Keratinocyte (primary cell): ENCODE measurements around the gene ALG14. TPM values are rescaled to one million over a fixed set of nuclear protein-coding genes. Genes with fewer than 3 reads are reported as not detected.

Experiments used
- DNase-seq: peaks from one replicate; pipeline ENCODE4 v3.0.0-alpha.2; 2011; ENCODE audit warnings: low read depth, missing footprints, low spot score
- FAIRE-seq: peaks from 2 replicates; lab custom pipeline; 2011; peaks lifted over from hg19 to GRCh38; lab: Jason Lieb, UNC
- H2AFZ ChIP-seq: 2 replicates; pipeline ENCODE4 v1.6.0; 2012; ENCODE audit warnings: low read length, control low read depth, inconsistent platforms; ENCODE audit not compliant: control insufficient read depth
- H3K27ac ChIP-seq: 2 replicates; pipeline ENCODE4 v1.5.1; 2011; ENCODE audit warnings: low read length; ENCODE audit not compliant: control insufficient read depth, insufficient read depth
- H3K27me3 ChIP-seq: 3 replicates; pipeline ENCODE4 v1.6.0; 2011; ENCODE audit warnings: low read length; ENCODE audit not compliant: control insufficient read depth, insufficient read depth; ENCODE audit errors: extremely low read depth
- H3K36me3 ChIP-seq, 2 experiments: 2 replicates in 1 of 2; 3 replicates in 1 of 2; pipeline ENCODE4 v1.5.1; 2011; ENCODE audit warnings: low read length in 2 of 2, mild to moderate bottlenecking in 1 of 2; ENCODE audit not compliant: control insufficient read depth in 2 of 2, insufficient read depth in 2 of 2; ENCODE audit errors: extremely low read depth in 1 of 2
- H3K4me1 ChIP-seq: 3 replicates; pipeline ENCODE4 v1.5.1; 2011; ENCODE audit warnings: low read length; ENCODE audit not compliant: control insufficient read depth, insufficient read depth; ENCODE audit errors: extremely low read depth
- H3K4me2 ChIP-seq: 3 replicates; pipeline ENCODE4 v1.6.0; 2011; ENCODE audit warnings: low read depth, low read length; ENCODE audit not compliant: control insufficient read depth, insufficient read depth; ENCODE audit errors: extremely low read depth
- H3K4me3 ChIP-seq, 3 experiments: fragments of 200-600 bp in 1 of 3; sonication (generic) in 1 of 3; 2 replicates in 2 of 3; 3 replicates in 1 of 3; pipeline ENCODE4 v1.5.1; 2011 to 2016; ENCODE audit warnings: low read length in 3 of 3, mild to moderate bottlenecking in 3 of 3, control low read depth in 2 of 3, inconsistent platforms in 1 of 3, low read depth in 1 of 3, mixed read lengths in 1 of 3, mixed run types in 1 of 3, moderate library complexity in 1 of 3; ENCODE audit not compliant: control insufficient read depth in 2 of 3, insufficient read depth in 2 of 3; ENCODE audit errors: extremely low read depth in 1 of 3
- H3K79me2 ChIP-seq: 2 replicates; pipeline ENCODE4 v1.6.0; 2012; ENCODE audit warnings: low read length; ENCODE audit not compliant: control insufficient read depth, insufficient read depth
- H3K9ac ChIP-seq: 3 replicates; pipeline ENCODE4 v1.6.0; 2011; ENCODE audit warnings: low read length; ENCODE audit not compliant: control insufficient read depth, insufficient read depth; ENCODE audit errors: extremely low read depth
- H3K9me1 ChIP-seq: 3 replicates; pipeline ENCODE4 v1.6.0; 2011; ENCODE audit warnings: low read length; ENCODE audit not compliant: control insufficient read depth, insufficient read depth; ENCODE audit errors: extremely low read depth
- H3K9me3 ChIP-seq: 2 replicates; pipeline ENCODE4 v1.5.1; 2012; ENCODE audit warnings: low read depth, low read length; ENCODE audit not compliant: control insufficient read depth
- H4K20me1 ChIP-seq: 3 replicates; pipeline ENCODE4 v1.6.0; 2011; ENCODE audit warnings: low read length; ENCODE audit not compliant: control insufficient read depth, insufficient read depth; ENCODE audit errors: extremely low read depth
- EZH2 ChIP-seq: IDR thresholded peaks from one replicate; pipeline ENCODE4 v1.6.1; 2012; ENCODE audit warnings: inconsistent platforms, mild to moderate bottlenecking, low read length, moderate library complexity
- dilution Hi-C: fragments of 300-500 bp; cut with MboI; formaldehyde crosslinking; loops from one replicate; pipeline ENCODE4 v1.7.0; 2020; ENCODE audit warnings: low sequenced_read_pairs; ENCODE audit not compliant: extremely low pct_ligation_motif_present
- polyA plus RNA-seq, 5 experiments: library from polyadenylated mRNA; depleted of rRNA in 3 of 5; stranded (reverse) in 3 of 5; stranded (forward) in 1 of 5; unstranded in 1 of 5; fragments of >200 nt; gene quantifications; 1 replicate in 1 of 5; 2 replicates in 3 of 5; 3 replicates in 1 of 5; pipeline versions ENCODE4 v1.2.1 to v1.2.3, GENCODE V29; 2011 to 2012; ENCODE audit warnings: missing spikeins in 2 of 5, low read depth in 1 of 5, low replicate concordance in 1 of 5
- TF ChIP-seq, protein P1 (sequence below), 3 experiments: IDR thresholded peaks in 1 of 3; conservative IDR thresholded peaks in 1 of 3; optimal IDR thresholded peaks in 1 of 3; 2 replicates in 2 of 3; 3 replicates in 1 of 3; pipeline versions ENCODE3 to v1.5.1; 2011; ENCODE audit warnings: low read length in 3 of 3, mild to moderate bottlenecking in 3 of 3, moderate library complexity in 2 of 3, control low read depth in 1 of 3, inconsistent platforms in 1 of 3; ENCODE audit not compliant: insufficient read depth in 2 of 3; ENCODE audit errors: extremely low read depth in 1 of 3

ALG14 gene
- polyA plus RNA-seq, 1 donor (not counting 4 experiments of a cell fraction or from before 2014, with no cell fraction given) = 4.6 TPM

DNA sequence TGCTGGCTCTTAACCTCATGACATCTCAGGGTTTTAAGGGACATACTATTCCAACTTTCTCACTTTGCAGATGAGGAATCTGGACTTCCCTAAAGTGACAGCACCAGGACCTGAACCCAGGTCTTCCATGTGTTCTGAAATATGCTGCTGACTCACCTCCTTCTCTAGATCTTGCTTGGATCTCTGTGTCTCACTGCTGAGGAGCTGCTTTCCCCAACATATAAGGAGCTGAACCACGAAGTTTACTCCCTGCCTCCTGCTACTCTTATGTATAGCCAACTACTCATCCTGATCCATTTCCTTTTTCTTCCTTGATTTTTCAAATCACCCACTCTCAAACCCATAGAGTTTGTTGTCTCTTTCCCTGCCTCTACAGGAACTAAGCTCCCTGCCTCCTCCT is 38.2 kb downstream of the ALG14 start:
- FAIRE-seq (peak; percentile 71), DNase-seq (no peak)
- no peaks in the 10 kb centered on the region for H3K36me3 ChIP-seq
- H3K4me3 ChIP-seq = no peak overlapping the region
- no peak overlapping the region for H3K9ac ChIP-seq
- H3K9me1 ChIP-seq = no peaks in the 10 kb centered on the region
- H3K4me2 ChIP-seq = no peak overlapping the region
- TF ChIP-seq EZH2 = no peak
- dilution Hi-C loops = no loop called here
- H4K20me1 ChIP-seq = no peaks in the 10 kb centered on the region
- H3K9me3 ChIP-seq = no peaks in the 10 kb centered on the region
- H3K4me1 ChIP-seq = peaks cover 26% of the 10 kb centered on the region
- H3K27ac ChIP-seq = no peak overlapping the region
- no peak overlapping the region for H2AFZ ChIP-seq
- H3K27me3 ChIP-seq = no peaks in the 10 kb centered on the region
- H3K79me2 ChIP-seq = no peaks in the 10 kb centered on the region

DNA sequence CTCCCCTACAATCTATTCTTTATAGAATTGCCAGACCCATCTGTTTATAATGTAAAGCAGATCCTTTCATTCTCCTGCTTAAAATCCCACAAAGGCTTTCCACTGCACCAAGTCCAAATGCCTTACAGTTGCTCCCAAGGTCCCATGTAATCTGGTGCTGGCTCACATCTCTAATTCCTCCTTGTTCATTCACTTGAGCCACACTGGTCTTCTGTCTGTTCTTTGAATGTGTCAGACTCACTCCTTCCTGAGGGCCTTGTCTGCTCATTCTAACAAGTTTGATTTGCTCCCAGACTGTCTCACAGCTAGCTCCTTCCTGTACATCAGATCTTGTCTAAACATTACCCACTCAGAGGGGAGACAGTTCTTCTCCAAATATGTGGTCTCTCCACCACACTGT is 38.9 kb downstream of the ALG14 start:
- no peaks in the 10 kb centered on the region for H3K36me3 ChIP-seq
- H3K27ac ChIP-seq = no peak overlapping the region
- no peaks in the 10 kb centered on the region for H3K9me1 ChIP-seq
- H2AFZ ChIP-seq = no peak overlapping the region
- TF ChIP-seq, protein P1, sequence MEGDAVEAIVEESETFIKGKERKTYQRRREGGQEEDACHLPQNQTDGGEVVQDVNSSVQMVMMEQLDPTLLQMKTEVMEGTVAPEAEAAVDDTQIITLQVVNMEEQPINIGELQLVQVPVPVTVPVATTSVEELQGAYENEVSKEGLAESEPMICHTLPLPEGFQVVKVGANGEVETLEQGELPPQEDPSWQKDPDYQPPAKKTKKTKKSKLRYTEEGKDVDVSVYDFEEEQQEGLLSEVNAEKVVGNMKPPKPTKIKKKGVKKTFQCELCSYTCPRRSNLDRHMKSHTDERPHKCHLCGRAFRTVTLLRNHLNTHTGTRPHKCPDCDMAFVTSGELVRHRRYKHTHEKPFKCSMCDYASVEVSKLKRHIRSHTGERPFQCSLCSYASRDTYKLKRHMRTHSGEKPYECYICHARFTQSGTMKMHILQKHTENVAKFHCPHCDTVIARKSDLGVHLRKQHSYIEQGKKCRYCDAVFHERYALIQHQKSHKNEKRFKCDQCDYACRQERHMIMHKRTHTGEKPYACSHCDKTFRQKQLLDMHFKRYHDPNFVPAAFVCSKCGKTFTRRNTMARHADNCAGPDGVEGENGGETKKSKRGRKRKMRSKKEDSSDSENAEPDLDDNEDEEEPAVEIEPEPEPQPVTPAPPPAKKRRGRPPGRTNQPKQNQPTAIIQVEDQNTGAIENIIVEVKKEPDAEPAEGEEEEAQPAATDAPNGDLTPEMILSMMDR (optimal IDR thresholded peaks at IDR 0.05 in 1 of 3, IDR thresholded peaks at IDR 0.05 in 1 of 3, conservative IDR thresholded peaks at IDR 0.05 in 1 of 3; ENCODE audit: extremely low read depth in 1 of 3, insufficient read depth in 2 of 3, low read length in 3 of 3) = no peak
- TF ChIP-seq EZH2 = no peak
- no peaks in the 10 kb centered on the region for H4K20me1 ChIP-seq
- H3K4me2 ChIP-seq = no peak overlapping the region
- H3K79me2 ChIP-seq = no peaks in the 10 kb centered on the region
- dilution Hi-C loops = no loop called here
- no peaks in the 10 kb centered on the region for H3K9me3 ChIP-seq
- FAIRE-seq = peak; percentile 58
- no peak overlapping the region for H3K4me3 ChIP-seq
- no peak overlapping the region for H3K9ac ChIP-seq
- no peak for DNase-seq
- H3K27me3 ChIP-seq = no peaks in the 10 kb centered on the region
- H3K4me1 ChIP-seq = peaks cover 20% of the 10 kb centered on the region

DNA sequence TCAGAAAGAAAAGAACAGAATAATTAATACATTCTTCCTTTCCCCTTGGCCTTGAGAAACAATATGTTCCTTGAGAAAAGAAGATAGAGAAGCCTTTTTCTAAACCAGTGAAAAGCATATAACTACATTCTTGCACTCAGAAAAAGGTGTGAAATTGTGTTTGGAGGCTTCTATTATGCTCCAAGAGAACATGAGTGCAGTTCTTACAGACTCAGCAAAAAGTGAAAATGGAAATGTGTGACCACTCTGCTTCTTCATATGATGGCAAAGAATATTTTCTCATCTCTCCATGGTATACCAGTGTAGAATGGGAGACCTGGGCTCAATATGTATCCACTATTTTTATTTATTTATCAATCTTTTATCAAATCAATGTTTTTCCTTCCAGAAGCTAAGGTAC is 43.2 kb downstream of the ALG14 start:
- no peak overlapping the region for H3K4me2 ChIP-seq
- H3K4me3 ChIP-seq = no peak overlapping the region

More for the DNA sequence above, 43.2 kb downstream of the ALG14 start:
- Histone ChIP-seq H3K9me3 (no peaks in the 10 kb centered on the region), H3K79me2 (no peaks in the 10 kb centered on the region), H3K4me1 (no peaks in the 10 kb centered on the region), H3K36me3 (no peaks in the 10 kb centered on the region), H3K27me3 (no peaks in the 10 kb centered on the region), H2AFZ (no peak overlapping the region), H3K27ac (no peak overlapping the region), H4K20me1 (no peaks in the 10 kb centered on the region), H3K9me1 (no peaks in the 10 kb centered on the region), H3K9ac (no peak overlapping the region)
- dilution Hi-C loops = no loop called here
- FAIRE-seq = no peak
- no peak for DNase-seq
- TF ChIP-seq, protein P1 (optimal IDR thresholded peaks at IDR 0.05 in 1 of 3, IDR thresholded peaks at IDR 0.05 in 1 of 3, conservative IDR thresholded peaks at IDR 0.05 in 1 of 3; ENCODE audit: extremely low read depth in 1 of 3, insufficient read depth in 2 of 3, low read length in 3 of 3) = no peak
- TF ChIP-seq EZH2 = no peak
